ENCODE measurements around the gene MMP24OS. TPM values are rescaled to one million over a fixed set of nuclear protein-coding genes. Genes with fewer than 3 reads are reported as not detected.

The MMP24OS gene
- 43.1 TPM for total RNA-seq

GRCh38 chr20:35277531-35278395 is at the start of gene MMP24OS:
Gene MMP24OS, minus strand, starts transcription at chr20:35278122. Its CDS starts 193 bp downstream, at chr20:35277929.
- peak in 2 of 3 experiments; percentile 13 to 56 for TF ChIP-seq CTCF (IDR thresholded peaks at IDR 0.05)
- Histone ChIP-seq H3K36me3 (peaks cover 19 to 33% of the 10 kb centered on the region in 2 donors), H3K27me3 (no peaks in the 10 kb centered on the region), H3K4me3 (peak within 1 kb of the TSS; percentile 97 to 99), H3K27ac (peak within 1 kb of the TSS; percentile 99 to 100), H3K4me1 (peaks cover 10 to 19% of the 10 kb centered on the region in 2 donors), H3K9me3 (no peaks in the 10 kb centered on the region)
- intact Hi-C loops (cut with DNase I) = loop anchor here (2.0 kb wide), 1 partner anchor 131 kb away; the partner anchor contains the start of gene EDEM2
- peak; percentile 58 to 94 for DNase-seq (ENCODE audit: low spot score in 2 of 2)

GRCh38 chr20:35327074-35327976 is 49.4 kb upstream of the MMP24OS start:
- H3K4me1 ChIP-seq = no peaks in the 10 kb centered on the region
- H3K4me3 ChIP-seq = no peak overlapping the region
- no peak for TF ChIP-seq CTCF (IDR thresholded peaks at IDR 0.05)
- DNase-seq (ENCODE audit: low spot score in 2 of 2) = no peak
- H3K9me3 ChIP-seq = no peaks in the 10 kb centered on the region
- no peaks in the 10 kb centered on the region for H3K36me3 ChIP-seq
- no peak overlapping the region for H3K27ac ChIP-seq
- no peaks in the 10 kb centered on the region for H3K27me3 ChIP-seq
- intact Hi-C loops (cut with DNase I) = no loop called here

GRCh38 chr20:35326740-35327073 is 48.8 kb upstream of the MMP24OS start:
- TF ChIP-seq CTCF (IDR thresholded peaks at IDR 0.05) = no peak
- intact Hi-C loops (cut with DNase I) = no loop called here
- H3K36me3 ChIP-seq = no peaks in the 10 kb centered on the region
- no peak for DNase-seq (ENCODE audit: low spot score in 2 of 2)
- H3K27ac ChIP-seq = no peak overlapping the region
- no peaks in the 10 kb centered on the region for H3K27me3 ChIP-seq
- H3K9me3 ChIP-seq = no peaks in the 10 kb centered on the region
- H3K4me1 ChIP-seq = no peaks in the 10 kb centered on the region
- H3K4me3 ChIP-seq = no peak overlapping the region

GRCh38 chr20:35326021-35326739 is 48.3 kb upstream of the MMP24OS start:
- no peaks in the 10 kb centered on the region for H3K27me3 ChIP-seq
- intact Hi-C loops (cut with DNase I) = no loop called here
- no peak overlapping the region for H3K4me3 ChIP-seq
- H3K36me3 ChIP-seq = no peaks in the 10 kb centered on the region
- no peak overlapping the region for H3K27ac ChIP-seq
- DNase-seq (ENCODE audit: low spot score in 2 of 2) = no peak
- TF ChIP-seq CTCF (IDR thresholded peaks at IDR 0.05) = no peak
- no peaks in the 10 kb centered on the region for H3K4me1 ChIP-seq
- H3K9me3 ChIP-seq = no peaks in the 10 kb centered on the region

GRCh38 chr20:35325401-35325800 is 47.5 kb upstream of the MMP24OS start:
- no peak for TF ChIP-seq CTCF (IDR thresholded peaks at IDR 0.05)
- no peak for DNase-seq (ENCODE audit: low spot score in 2 of 2)
- intact Hi-C loops (cut with DNase I) = no loop called here

More at GRCh38 chr20:35325401-35325800, 47.5 kb upstream of the MMP24OS start:
- H3K27me3 ChIP-seq = no peaks in the 10 kb centered on the region
- H3K36me3 ChIP-seq = no peaks in the 10 kb centered on the region
- no peaks in the 10 kb centered on the region for H3K9me3 ChIP-seq
- no peaks in the 10 kb centered on the region for H3K4me1 ChIP-seq
- no peak overlapping the region for H3K4me3 ChIP-seq
- no peak overlapping the region for H3K27ac ChIP-seq

Data from ascending aorta (tissue), 2 donors.